GM12801 (cell line): ENCODE results near the gene PTGDR.

Source experiments
- CTCF ChIP-seq: IDR thresholded peaks from one replicate; pipeline ENCODE4 v1.5.1; 2011; ENCODE audit warnings: control low read depth; ENCODE audit not compliant: insufficient read length; ENCODE audit errors: extremely low read depth

Gene PTGDR

DNA sequence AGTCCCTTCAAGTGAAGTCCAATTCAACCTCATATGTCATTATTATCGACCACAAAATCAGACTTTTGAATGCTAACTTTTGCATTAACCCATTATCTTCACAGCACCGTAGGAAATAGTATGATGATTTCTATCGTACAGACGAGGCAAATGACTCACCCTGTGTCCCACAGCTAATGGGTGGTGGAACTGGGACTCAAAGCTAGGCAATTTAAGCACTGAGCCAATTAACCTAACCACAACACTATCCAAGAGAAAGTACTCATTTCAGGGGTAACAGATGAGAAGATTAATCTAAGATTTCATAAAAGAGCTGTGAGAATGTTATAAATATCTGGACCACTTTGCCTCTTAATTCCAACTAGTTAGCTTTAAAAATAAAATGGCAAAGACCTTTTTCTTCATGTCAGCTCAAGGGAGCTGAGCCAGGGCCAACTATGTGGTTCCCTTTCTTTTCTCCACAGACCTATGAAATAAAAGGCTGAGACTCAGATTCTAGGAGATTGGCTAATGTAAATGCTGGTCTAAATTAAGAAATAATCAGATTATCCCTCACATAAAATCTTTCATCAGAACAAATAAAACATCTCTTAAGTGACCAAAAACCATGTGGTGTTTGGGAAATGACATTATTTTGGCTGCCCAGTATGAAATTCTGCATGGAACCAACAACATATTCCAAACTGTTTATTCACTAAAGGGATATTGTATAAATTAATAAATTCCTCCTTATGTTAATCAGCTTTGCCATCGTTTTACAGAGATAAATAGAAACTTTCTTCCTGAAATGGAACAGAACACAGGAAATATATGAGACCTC lies 51.5 kb downstream of the PTGDR start:
- no peak for TF ChIP-seq CTCF

DNA sequence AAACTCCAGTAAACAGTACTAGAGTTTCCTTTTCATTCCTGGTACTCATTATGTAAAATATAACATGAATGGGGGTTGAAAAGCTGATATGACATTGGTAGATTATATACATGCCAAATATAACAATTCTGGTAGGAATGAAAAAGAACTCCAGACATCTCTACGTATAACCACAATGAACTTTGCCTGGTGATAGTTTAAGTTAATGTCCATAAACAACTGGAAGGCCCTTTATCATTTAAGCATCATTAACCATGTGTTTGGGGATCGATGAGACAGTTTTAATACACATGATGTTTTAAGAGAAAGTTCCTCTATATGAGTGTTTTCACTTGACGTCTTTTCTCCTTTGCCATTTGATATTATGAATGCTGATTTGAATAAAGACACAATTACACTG lies 52.4 kb downstream of the PTGDR start:
- no peak for TF ChIP-seq CTCF

DNA sequence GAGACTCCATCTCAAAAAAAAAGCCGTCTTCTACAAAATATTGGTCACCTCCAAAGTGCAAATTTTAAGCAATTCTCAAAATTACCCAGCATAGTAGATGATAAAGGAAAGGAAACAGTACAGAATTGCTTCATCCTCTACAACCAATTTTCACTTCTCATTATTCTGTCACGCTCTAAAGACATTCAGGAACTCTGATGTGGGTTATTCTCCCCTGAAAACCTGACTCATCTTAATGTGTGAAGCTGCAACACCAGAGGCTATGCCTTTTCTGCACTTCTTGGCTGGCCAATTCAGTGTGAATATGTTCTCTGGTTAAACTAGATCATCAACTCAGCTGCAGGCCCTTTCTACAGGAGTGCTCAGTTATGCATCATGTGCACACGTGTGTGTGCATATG lies 57.6 kb downstream of the PTGDR start:
- TF ChIP-seq CTCF, result no peak

DNA sequence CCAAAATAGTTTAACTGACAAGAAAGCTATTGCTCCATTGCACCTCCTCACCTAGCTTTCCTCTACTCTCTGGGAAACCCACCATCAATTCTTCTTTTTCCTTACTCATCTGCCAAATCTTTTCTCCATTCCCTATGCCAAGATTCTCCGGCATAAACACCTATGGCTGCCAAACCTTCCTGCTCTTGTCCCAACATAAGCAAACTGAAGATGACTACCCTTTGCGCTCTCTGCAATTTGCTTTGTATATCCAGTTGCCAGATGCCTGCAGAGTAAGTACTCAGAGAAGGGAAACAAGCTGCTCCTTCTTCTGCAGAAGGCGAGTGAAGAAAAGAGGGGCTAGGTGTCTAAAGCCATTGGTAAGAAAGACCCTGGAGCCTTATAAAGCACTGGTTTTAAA lies 58.1 kb downstream of the PTGDR start:
- no peak for TF ChIP-seq CTCF
